ENCODE measurements around the gene C2CD5. TPM values are rescaled to one million over a fixed set of nuclear protein-coding genes. Genes with fewer than 3 reads are reported as not detected.
A peak's percentile ranks its signal among the peaks of the same experiment; 100 is the strongest.
"Not testable (repeated sequence)": the region's sequence is repeated elsewhere in the genome, so short reads cannot be mapped to it uniquely, and the experiment has no call there.

Gene C2CD5
- total RNA-seq, 1 experiment from 2014 or later, result 28.9 TPM

DNA sequence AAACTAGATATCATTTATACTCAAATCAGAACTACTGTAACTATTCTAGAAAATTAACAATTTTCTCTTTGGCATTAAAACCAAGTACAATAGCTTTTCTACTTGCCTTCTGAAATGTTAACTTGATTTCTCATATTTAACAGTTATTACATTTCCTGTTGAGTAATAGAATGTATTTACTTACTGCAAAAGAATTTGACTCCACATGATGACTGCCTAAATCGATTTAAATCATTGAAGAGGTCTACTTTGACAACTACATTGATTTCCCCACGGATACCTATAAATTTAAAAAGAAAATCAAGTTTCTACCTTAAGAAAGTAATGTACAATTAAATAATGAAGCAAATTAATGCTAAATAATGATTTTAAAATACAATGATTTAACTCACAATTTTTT lies 18.9 kb downstream of the C2CD5 start:
- no peaks in the 10 kb centered on the region for H3K9me3 ChIP-seq (replicated peaks)
- H3K4me3 ChIP-seq, result no peak overlapping the region
- H3K4me1 ChIP-seq, result no peaks in the 10 kb centered on the region
- H3K27me3 ChIP-seq, result no peaks in the 10 kb centered on the region
- H3K27ac ChIP-seq, result no peak overlapping the region
- no peak for DNase-seq
- H3K36me3 ChIP-seq, result peaks cover 34% of the 10 kb centered on the region

DNA sequence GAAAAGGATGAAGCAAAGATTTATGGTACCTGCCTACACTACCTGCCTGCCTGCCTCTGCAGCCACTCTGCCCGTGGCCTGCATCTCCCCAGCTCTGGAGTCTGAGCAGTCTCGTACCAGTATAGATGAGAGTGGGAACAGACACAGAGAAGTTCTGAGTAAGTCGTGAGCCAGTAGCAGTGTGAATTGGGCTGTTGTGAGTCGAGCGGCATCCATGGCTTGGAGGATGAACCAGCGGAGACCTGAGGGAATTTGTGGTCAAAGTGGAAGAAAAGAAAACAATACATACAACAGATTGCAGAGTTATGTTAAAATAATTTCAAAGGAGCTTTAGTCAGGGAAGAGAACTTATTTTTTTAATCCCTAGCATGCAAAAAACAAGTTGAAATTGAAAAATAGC lies 25.3 kb downstream of the C2CD5 start:
- peak in 1 of 2 experiments; percentile 4 for DNase-seq
- Histone ChIP-seq H3K9me3 (replicated peaks) (no peaks in the 10 kb centered on the region), H3K36me3 (peaks cover 37% of the 10 kb centered on the region), H3K4me1 (peaks cover 7% of the 10 kb centered on the region), H3K27ac (no peak overlapping the region), H3K27me3 (no peaks in the 10 kb centered on the region), H3K4me3 (no peak overlapping the region)

GRCh38 chr12:22518060-22518719 lies 26.2 kb downstream of the C2CD5 start:
- Histone ChIP-seq H3K9me3 (replicated peaks) (no peaks in the 10 kb centered on the region), H3K27me3 (no peaks in the 10 kb centered on the region), H3K36me3 (peaks cover 36% of the 10 kb centered on the region), H3K4me3 (no peak overlapping the region), H3K27ac (no peak overlapping the region), H3K4me1 (peaks cover 7% of the 10 kb centered on the region)
- DNase-seq, result peak; percentile 13 to 49

DNA sequence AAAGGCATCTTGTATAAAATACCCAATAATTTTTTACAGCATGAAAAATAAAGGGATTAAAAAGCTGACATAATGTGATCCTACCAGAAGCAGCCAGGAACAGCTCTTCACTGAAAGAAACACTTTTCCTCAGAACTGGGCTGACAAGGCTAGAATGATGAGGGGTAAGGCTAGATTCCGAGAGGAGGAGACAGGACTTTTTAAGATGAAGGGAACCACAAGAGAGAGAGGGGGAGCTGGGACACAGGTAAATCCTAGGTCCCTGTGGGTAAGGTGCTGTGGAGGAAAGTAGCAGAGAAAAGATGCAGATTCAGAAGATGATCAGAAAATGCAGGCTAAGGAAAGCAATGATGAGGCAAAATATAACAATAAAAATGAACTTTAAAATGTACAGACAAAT lies 29.5 kb downstream of the C2CD5 start:
- H3K36me3 ChIP-seq, result peaks cover 26% of the 10 kb centered on the region
- H3K9me3 ChIP-seq (replicated peaks), result no peaks in the 10 kb centered on the region
- no peak overlapping the region for H3K4me3 ChIP-seq
- H3K27ac ChIP-seq, result no peak overlapping the region
- no peaks in the 10 kb centered on the region for H3K27me3 ChIP-seq
- peaks cover 7% of the 10 kb centered on the region for H3K4me1 ChIP-seq
- no peak for DNase-seq

GRCh38 chr12:22505826-22506225 lies 38.5 kb downstream of the C2CD5 start:
- H3K27me3 ChIP-seq, result no peaks in the 10 kb centered on the region
- H3K36me3 ChIP-seq, result peaks cover 11% of the 10 kb centered on the region
- DNase-seq, result peak; percentile 59 to 80
- H3K4me3 ChIP-seq, result no peak overlapping the region
- no peaks in the 10 kb centered on the region for H3K9me3 ChIP-seq (replicated peaks)
- H3K27ac ChIP-seq, result peak overlapping the region; percentile 42
- H3K4me1 ChIP-seq, result peaks cover 5% of the 10 kb centered on the region

- H3K27me3 ChIP-seq, result no peaks in the 10 kb centered on the region
- H3K27ac ChIP-seq, result no peak overlapping the region
- no peaks in the 10 kb centered on the region for H3K9me3 ChIP-seq (replicated peaks)
- no peak overlapping the region for H3K4me3 ChIP-seq
- no peak for DNase-seq
- H3K36me3 ChIP-seq, result peaks cover 3% of the 10 kb centered on the region; the same call in 1 of the 2 replicates
- H3K4me1 ChIP-seq, result no peaks in the 10 kb centered on the region
Observed at GRCh38 chr12:22500100-22500499, 44.2 kb downstream of the C2CD5 start.

DNA sequence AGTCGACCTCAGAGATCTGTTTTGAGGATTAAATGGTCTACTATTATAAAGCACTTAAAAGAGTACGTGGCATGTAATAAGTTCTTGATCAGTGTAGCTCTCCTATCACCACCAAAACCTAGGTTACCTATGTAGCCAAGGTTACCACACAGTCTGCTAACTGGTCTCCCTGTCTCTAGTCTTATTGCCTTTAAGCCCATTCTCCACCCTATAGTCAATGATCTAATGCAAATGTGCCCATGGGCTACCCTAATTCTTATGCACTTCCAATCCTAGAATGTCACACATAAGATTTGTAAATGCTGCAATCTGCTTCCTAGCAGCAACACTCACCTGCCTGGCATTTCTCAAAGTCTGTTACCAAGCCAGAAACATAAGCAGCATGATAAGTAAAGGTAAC lies 44.9 kb downstream of the C2CD5 start:
- no peak overlapping the region for H3K4me3 ChIP-seq
- H3K27ac ChIP-seq, result no peak overlapping the region
- no peaks in the 10 kb centered on the region for H3K9me3 ChIP-seq (replicated peaks)
- no peaks in the 10 kb centered on the region for H3K4me1 ChIP-seq
- H3K36me3 ChIP-seq, result peaks cover 3% of the 10 kb centered on the region; the same call in 1 of the 2 replicates
- no peak for DNase-seq
- H3K27me3 ChIP-seq, result no peaks in the 10 kb centered on the region

GRCh38 chr12:22494319-22494718 lies 50.0 kb downstream of the C2CD5 start:
- no peak for DNase-seq
- Histone ChIP-seq H3K4me1 (no peaks in the 10 kb centered on the region), H3K4me3 (no peak overlapping the region), H3K9me3 (replicated peaks) (no peaks in the 10 kb centered on the region), H3K27me3 (no peaks in the 10 kb centered on the region), H3K27ac (no peak overlapping the region), H3K36me3 (peaks cover 27% of the 10 kb centered on the region)

- Histone ChIP-seq H3K27ac (no peak overlapping the region), H3K27me3 (no peaks in the 10 kb centered on the region), H3K4me1 (no peaks in the 10 kb centered on the region), H3K9me3 (replicated peaks) (no peaks in the 10 kb centered on the region), H3K4me3 (no peak overlapping the region), H3K36me3 (peaks cover 38% of the 10 kb centered on the region)
- no peak for DNase-seq
Observed at GRCh38 chr12:22491034-22491433, 53.3 kb downstream of the C2CD5 start.

GRCh38 chr12:22488478-22488877 lies 55.9 kb downstream of the C2CD5 start:
- Histone ChIP-seq H3K27me3 (no peaks in the 10 kb centered on the region), H3K9me3 (replicated peaks) (no peaks in the 10 kb centered on the region), H3K4me1 (no peaks in the 10 kb centered on the region), H3K27ac (no peak overlapping the region), H3K4me3 (no peak overlapping the region), H3K36me3 (peaks cover 58% of the 10 kb centered on the region)
- DNase-seq, result no peak

DNA sequence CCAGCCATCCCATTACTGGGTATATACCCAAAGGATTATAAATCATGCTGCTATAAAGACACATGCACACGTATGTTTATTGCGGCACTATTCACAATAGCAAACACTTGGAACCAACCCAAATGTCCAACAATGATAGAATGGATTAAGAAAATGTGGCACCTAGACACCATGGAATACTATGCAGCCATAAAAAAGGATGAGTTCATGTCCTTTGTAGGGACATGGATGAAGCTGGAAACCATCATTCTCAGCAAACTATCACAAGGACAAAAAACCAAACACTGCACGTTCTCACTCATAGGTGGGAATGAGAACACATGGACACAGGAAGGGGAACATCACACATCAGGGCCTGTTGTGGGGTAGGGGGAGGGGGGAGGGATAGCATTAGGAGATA lies 56.7 kb downstream of the C2CD5 start:
- not testable (repeated sequence) for H3K27ac ChIP-seq; H3K27me3 ChIP-seq; H3K4me1 ChIP-seq; DNase-seq; H3K4me3 ChIP-seq; H3K9me3 ChIP-seq (replicated peaks)
- H3K36me3 ChIP-seq, result peaks cover 56% of the 10 kb centered on the region

GRCh38 chr12:22481547-22482104 lies 62.7 kb downstream of the C2CD5 start:
- peaks cover 37% of the 10 kb centered on the region for H3K36me3 ChIP-seq
- no peak for DNase-seq
- H3K27me3 ChIP-seq, result no peaks in the 10 kb centered on the region
- no peak overlapping the region for H3K4me3 ChIP-seq
- no peaks in the 10 kb centered on the region for H3K9me3 ChIP-seq (replicated peaks)
- H3K4me1 ChIP-seq, result peaks cover 34% of the 10 kb centered on the region
- no peak overlapping the region for H3K27ac ChIP-seq

- Histone ChIP-seq H3K36me3 (peaks cover 37% of the 10 kb centered on the region), H3K27ac (peak overlapping the region; percentile 53; the same call in 1 of the 2 replicates), H3K4me1 (peaks cover 34% of the 10 kb centered on the region)
- not testable (repeated sequence) for H3K27me3 ChIP-seq; H3K9me3 ChIP-seq (replicated peaks); H3K4me3 ChIP-seq
- peak in 1 of 2 experiments; percentile 33 for DNase-seq
Observed at GRCh38 chr12:22480814-22481213, 63.5 kb downstream of the C2CD5 start.

DNA sequence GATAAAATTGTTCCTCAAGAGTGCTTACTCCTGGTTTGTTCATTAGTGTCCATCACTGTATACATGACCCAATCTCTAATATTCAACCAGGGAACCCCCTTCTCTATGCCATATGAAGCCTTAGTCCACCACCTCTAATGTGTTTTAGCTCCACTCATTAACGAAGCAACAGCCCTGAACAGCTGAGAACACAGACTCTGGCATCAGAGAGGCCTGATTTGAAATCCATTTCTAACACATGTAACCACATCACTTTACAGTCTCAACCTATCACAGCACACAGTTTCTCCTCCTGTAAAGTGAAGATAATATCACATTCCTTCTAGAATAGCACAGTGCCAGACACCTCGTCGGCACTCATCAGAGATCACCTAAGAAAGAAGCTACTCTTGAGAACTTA lies 64.3 kb downstream of the C2CD5 start:
- peak; percentile 56 to 80 for DNase-seq
- H3K36me3 ChIP-seq, result peaks cover 32% of the 10 kb centered on the region
- H3K9me3 ChIP-seq (replicated peaks), result no peaks in the 10 kb centered on the region
- H3K4me1 ChIP-seq, result peaks cover 34% of the 10 kb centered on the region
- H3K27me3 ChIP-seq, result no peaks in the 10 kb centered on the region
- H3K4me3 ChIP-seq, result no peak overlapping the region
- peak overlapping the region; percentile 53 for H3K27ac ChIP-seq

DNA sequence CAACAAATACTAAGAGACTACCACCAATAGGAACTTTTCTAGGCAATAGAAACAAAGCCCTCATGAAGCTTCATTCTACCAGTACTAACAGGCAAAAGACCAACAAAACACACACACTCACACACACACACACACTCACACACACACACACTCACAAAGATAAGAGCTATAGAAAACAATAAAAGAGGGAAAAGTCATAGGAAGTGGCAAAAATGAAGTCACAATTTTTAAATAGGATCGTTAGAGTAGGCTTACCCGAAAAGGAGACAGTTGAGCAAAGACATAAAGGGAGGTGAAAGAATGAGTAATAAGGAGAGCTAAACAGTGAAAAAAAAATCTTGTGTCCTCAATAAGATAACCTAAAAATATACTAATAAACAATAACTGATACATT lies 66.5 kb downstream of the C2CD5 start:
- Histone ChIP-seq H3K4me3 (no peak overlapping the region), H3K27ac (no peak overlapping the region), H3K9me3 (replicated peaks) (no peaks in the 10 kb centered on the region), H3K27me3 (no peaks in the 10 kb centered on the region), H3K36me3 (peaks cover 29% of the 10 kb centered on the region), H3K4me1 (peaks cover 34% of the 10 kb centered on the region)
- DNase-seq, result no peak

Data from SJCRH30 (cell line).